HG03354 (cell line): Measurements from ENCODE around the gene RAB31.

Source experiments
- ATAC-seq: cut with Tn5 transposase; IDR thresholded peaks from one replicate; pipeline ENCODE4 v1.9.1; 2021; ENCODE audit warnings: mild to moderate bottlenecking; ENCODE audit not compliant: unreplicated experiment, poor library complexity, severe bottlenecking

Gene RAB31

GRCh38 chr18:9690418-9691188, 17.5 kb upstream of the RAB31 start:
- ATAC-seq = no peak

DNA sequence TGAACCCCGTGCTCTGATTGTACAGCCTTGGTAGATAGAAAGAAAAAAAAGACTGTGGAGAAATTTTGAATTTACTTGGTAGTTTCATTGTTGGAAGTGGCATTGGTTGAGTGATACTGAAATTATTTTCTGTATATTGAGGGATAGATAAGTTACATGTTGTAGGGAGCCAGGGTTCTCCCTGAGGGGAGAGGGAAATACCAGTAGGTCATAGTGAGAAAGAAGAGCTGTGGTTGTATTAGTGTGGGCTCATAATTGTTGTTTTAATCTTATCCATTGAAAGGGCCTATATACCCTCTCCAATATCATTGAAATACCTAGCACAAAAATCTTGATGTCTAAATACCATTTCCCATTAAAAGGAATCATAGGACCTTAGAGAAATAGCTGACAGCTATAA, 16.9 kb upstream of the RAB31 start:
- no peak for ATAC-seq

DNA sequence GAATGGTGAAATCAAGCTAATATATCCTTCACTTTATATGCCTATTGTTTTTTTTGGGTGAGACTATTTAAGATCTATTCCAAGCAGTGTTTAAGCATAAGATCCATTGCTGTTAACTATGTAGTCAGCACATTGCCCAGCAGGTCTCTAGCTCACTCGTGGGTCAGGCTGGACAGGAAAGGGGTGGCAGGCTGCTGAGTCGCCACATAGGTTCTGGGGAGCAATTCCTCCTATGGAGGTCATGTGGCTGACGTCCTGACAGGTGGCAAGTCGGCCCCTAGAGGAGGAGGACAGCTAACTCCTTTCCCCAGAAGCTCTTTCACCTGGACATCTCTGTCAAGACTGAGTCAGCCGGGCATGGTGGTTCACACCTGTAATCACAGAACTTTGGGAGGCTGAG, 13.9 kb upstream of the RAB31 start:
- ATAC-seq = no peak

DNA sequence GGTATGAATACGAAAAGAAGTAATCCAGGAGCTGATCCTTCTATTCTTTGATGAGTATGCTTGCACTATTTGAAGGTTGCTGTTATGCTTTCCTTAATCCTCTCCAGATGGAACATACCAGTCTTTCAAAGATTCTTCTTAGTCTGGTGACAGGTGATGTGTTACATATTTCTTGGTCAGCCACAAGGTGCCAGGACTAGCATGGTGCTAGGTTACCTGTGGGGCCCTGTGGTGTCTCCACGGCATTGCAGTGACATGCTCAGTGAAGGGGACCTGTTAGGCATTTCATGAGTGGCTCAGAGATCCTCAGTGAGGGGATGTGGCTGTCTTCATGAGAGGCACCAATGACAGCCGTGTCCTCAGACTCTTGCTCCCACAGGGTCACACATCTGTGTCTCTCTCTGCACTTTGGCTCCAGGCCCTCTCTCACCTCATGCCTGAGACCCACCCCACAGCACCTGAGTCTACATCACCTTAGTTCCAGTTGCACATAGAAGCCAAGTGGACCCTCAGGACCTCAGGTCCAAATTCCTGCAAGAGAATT, 13.1 kb upstream of the RAB31 start:
- no peak for ATAC-seq

GRCh38 chr18:9695605-9696004, 12.5 kb upstream of the RAB31 start:
- ATAC-seq = no peak

DNA sequence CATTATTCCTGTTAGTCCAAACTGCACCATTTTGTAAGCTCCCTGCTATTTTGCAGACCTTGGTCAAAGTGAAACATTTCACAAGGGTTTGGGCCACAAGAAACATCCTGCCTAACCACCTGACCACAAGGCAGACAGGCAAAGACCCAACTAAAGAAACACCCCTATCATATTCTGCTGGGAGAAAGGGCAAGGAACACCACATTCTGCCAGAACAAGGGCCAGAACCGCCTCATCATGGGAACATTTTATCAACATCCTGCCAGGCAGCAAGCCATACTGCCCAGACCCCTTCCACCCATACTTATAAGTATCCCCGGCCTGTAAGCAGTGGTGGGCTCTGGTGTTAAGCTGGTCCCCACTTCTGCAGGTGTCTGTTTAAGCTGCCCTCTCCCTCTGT, 12.0 kb upstream of the RAB31 start:
- ATAC-seq = no peak

- no peak for ATAC-seq
Observed at GRCh38 chr18:9696701-9697100, 11.4 kb upstream of the RAB31 start.

DNA sequence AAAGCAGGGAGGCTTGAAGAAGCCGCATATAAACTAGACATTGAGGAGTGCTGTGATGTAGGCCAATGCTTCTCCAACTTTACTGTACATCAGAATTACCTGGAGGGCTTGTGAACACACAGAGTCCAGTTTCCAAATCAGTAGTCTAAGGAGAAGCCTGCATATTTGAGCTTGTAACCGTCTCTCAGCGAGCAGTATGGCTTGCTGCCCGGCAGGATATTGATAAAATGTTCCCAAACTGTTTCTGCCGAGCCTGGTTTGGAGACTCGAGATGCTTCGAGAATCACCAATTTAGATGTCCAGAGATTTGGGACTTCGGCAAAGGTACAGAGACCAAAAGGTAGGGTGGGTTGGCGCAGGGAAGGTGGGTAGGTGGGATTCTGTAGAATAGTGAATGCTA, 11.0 kb upstream of the RAB31 start:
- no peak for ATAC-seq

DNA sequence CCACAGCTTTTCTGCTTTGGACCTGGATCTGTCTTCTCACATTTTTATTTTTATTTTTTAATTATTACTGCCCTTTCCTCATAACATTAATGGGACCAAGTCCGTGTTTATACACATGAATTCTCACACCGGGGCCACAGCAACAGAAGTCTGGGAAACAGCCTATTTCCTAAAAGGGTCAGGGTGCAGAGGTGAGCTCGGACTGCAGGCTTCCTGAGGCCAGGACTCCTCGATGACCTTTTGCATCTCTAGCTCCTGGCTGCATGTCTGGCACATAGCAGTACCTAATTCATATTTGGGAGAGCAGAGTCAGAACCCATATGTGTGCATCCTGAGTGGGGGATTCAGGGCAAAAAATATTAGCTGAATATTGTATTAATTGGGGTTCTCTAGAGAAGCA, 9.6 kb upstream of the RAB31 start:
- ATAC-seq = no peak

GRCh38 chr18:9700261-9700796, 7.8 kb upstream of the RAB31 start:
- no peak for ATAC-seq

DNA sequence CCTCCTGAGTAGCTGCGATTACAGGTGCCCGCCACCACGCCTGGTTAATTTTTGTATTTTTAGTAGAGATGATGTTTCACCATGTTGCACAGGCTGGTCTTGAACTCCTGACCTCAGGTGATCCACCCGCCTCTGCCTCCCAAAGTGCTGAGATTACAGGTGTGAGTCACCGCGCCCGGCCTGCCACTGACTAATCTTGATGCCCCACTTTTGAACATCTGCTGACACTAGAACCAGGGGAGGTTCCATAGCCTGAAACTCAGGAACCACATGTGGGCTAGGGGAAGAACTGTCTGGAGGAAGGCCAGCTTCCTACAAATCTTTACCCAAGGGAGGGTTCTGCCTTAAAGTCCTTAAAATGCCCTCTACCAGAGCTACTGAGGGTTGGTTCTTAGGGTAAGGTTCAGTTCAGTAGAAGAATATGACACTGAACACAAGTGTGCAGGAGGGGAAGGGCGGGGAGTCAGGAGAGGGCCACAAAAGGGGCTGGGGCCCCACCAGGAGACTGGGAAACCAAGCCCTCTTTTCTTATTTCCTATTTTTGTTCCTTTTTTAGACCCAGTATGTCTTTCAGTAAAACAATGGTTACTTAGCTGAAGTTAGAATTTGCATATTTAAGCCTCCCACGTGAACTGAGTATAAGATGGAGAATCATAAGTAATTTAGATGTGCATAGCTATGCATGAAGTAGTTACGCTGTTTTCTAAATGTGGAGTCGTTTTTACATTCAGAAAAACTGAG, 6.3 kb upstream of the RAB31 start:
- no peak for ATAC-seq

DNA sequence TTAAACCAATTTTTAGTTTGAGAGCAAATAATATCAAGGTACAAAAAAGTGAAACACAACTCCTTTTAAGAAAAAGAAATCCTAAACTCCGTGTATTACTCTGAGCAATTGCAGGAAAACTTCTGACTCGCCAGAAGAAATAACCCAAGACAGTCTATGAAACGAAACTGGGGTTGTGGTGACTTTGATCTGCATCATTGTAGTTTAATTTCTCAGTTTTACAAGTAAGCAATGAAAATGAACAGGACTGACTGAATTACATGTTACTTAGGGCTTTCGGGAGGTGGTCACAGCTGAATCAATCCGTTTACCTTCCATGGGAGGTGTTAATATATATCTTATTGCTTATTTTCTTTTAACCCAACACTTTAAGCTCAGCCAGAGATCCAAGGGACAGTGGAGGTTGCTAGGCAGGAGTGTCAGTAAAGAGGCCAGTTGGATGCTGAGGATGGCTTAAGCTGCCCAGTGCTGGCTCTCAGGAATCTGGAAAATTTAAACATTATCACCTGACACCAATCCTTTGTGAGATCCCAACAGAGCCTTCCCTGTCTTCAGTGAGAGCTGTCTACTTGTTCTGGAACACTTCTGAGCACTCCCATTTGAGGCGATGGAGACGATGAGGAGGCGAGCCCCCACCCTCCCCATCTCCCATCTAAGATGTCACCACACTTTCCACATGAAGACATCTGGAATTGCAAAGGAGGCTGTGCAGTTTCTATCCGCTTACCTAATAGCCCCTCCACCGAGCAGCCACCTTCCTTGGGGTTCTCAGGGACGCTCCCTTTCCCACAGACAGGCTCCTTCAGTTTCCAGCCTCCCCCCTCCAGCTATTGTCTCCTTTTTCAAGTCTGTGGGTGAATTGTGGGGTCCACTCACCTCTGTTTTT, 3.6 kb upstream of the RAB31 start:
- no peak for ATAC-seq

DNA sequence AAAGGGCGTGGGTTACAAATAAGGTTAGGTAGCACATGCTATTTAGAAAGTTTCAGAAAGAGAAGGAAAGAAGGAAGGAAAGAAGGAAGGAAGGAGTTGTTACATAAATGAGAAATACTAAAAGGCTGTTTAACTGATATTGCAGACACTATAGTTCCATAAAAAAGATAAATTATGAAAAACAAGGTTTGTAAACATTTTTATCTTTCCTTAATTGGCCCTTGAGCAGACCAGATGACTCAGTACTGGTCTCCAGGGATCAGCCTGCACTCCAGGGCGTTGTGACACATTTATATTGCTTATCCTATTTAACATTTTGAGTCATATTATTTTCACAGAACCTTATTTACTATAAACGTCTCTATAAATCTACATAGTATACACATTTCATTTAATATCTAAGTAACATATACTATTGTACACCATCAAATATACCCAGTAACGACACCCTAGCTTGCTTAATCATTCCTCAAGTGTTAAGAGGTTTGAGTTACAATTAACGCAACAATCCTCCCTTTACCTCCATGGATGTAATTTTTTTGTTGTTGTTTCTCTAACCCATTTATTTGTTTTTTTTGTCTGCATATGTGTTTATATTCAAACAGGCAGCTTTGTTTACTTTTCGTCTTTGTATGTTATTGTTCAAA, 2.8 kb upstream of the RAB31 start:
- ATAC-seq = no peak

GRCh38 chr18:9706081-9706935, 1.8 kb upstream of the RAB31 start:
- no peak for ATAC-seq

DNA sequence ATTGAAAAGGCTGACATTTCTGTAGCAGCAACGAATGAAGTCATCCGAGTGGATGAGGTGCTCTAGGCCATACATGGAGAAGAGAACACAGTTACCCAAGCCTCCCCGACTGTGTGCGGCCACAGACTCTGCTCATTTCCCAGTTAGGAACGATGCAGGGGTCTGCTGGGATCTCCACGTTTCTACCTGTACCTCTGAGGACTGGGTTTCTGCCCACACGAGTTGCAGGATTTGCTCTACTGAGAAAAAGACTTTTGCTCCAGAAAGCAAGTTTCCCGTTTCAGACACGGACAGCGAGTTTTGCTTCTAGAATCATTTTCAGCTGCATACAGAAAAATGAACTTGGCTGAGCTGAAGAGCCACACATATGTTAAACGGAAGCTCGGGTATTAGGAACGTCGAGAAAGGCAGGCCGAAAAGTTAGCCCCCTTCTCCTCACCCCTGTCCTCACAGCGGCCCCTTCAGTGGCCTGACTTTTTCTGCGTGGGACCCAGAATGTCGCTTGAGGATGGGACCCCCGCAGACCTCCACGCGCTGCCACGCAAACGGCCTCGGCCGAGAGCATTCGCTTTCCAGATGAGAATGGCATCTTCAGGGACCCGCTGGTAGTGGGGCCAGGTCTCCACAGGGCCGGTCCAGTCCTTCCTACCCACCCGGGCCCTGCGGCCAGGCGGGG, 582 bp upstream of the RAB31 start:
- no peak for ATAC-seq

GRCh38 chr18:9708434-9709303, 568 bp downstream of the RAB31 start:
- no peak for ATAC-seq

DNA sequence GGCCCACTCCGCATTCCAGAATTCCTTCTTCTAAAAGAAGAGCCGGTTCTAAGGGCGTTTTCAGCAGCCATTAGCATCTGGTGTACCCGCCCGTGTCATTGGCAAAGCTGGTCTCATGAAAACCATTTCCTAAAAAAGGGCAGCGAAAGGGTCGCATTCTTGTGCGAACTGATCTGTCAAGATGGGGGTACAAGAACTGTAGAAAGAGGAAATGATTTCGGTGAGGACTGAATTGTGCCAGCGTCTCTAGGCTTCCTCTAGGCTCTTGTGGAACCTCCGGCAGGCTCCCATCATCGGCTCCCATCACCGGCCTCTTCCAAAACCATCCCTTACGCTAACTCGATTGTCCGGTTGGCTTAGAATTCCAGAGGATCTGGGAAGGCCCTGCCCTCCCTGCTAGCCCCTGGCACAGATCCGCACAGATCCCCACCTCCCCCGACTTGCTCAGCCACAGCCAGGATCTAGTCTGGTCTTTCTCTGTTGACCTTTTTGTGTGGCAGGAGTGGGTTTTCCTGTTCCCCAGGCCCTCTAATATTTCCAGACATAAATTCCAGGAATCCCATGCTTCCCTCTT, 1.3 kb downstream of the RAB31 start:
- no peak for ATAC-seq
